HG02642 (cell line): ENCODE data around the gene FANK1.

Experiments used
- ATAC-seq: cut with Tn5 transposase; IDR thresholded peaks from one replicate; pipeline ENCODE4 v1.9.1; 2021; ENCODE audit warnings: mild to moderate bottlenecking; ENCODE audit not compliant: unreplicated experiment, poor library complexity

The FANK1 gene

GRCh38 chr10:126057494-126057893, 161.1 kb downstream of the FANK1 start:
- no peak for ATAC-seq

GRCh38 chr10:126058104-126058503, 161.7 kb downstream of the FANK1 start:
- no peak for ATAC-seq

DNA sequence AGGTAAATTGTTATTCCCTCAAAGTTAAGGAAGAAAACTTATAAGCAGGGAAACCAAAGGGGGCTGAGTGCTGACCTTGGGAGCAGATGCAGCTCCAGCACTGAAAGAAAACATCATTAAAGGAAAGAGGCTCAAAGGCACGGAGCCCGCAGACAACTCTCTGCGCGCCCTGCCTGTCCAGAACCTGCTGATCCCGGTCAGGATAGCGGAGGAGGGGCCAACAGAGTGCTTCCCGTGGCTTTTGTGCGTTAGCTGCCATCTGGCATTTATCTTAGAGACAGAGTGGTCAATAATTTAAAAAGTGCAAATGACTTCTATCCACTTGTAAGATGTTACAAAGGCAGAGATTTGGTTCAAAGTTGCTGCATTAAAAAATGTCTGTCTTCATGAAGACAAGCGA, 162.1 kb downstream of the FANK1 start:
- no peak for ATAC-seq
